Upper lobe of left lung (tissue), 4 donors: ENCODE data around the gene CLASP1.
A peak's percentile ranks its signal among the peaks of the same experiment; 100 is the strongest.

ENCODE experiments used
- CTCF ChIP-seq, 6 experiments: fragments of 450-650 bp in 4 of 6; fragments of 200-600 bp in 2 of 6; sonication (generic) in 2 of 6; IDR thresholded peaks; one replicate each; pipeline ENCODE4 v1.5.1; 2016 to 2019; ENCODE audit warnings: antibody characterized with exemption in 6 of 6
- EP300 ChIP-seq, 4 donors: sonication (generic); formaldehyde crosslinking; IDR thresholded peaks; one replicate each; pipeline ENCODE4 v1.5.1; 2017; ENCODE audit warnings: antibody characterized with exemption in 4 of 4, control low read depth in 2 of 4
- POLR2AphosphoS5 ChIP-seq, 2 donors: sonication (generic); formaldehyde crosslinking; IDR thresholded peaks; one replicate each; pipeline ENCODE4 v1.5.1; 2017; ENCODE audit warnings: antibody characterized with exemption in 2 of 2

DNA sequence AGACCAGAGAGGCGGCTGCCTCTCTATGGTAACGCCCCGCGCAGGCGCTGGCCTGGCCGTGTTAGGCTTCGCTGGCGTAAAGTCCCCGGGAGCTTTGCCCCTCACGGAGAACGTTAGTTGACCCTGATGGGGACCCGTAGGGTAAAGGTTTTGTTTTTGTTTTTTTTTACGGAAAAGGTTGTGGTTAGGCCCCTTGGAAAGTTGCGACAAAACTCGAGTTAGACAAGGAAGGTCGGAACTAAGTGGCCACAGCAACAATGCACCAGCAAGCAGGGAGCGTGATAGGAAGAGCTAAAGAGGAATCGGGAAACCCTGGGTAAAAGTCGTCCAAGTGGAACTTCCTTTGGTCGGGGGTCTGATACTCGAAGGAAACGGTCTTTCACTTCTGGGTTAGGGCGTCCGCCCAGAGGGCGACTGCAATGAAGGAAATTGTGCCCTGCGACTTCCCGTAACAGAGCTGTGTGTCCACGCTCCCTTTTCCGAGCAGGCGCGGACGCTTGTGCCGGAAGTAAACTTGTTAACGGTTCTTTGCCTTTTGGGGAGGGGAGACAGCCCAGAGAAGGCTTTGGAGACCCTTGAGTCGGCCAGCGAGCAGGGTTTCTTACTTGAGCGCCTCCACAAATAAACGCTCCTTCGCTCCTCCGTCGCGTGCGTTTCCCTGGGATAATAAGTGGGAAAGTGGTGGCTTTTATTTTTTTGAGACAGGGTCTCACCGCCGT lies 493 bp upstream of the CLASP1 start:
- peak in 1 of 6 experiments; percentile 18 for TF ChIP-seq CTCF (IDR thresholded peaks at IDR 0.05)
- TF ChIP-seq EP300 (IDR thresholded peaks at IDR 0.05): peak in 1 of 4 donors; percentile 59
- peak; percentile 74 to 86 for TF ChIP-seq POLR2AphosphoS5 (IDR thresholded peaks at IDR 0.05)
